ENCODE data around the gene KBTBD12. TPM values are rescaled to one million over a fixed set of nuclear protein-coding genes. Genes with fewer than 3 reads are reported as not detected.
A peak's percentile ranks its signal among the peaks of the same experiment; 100 is the strongest.

The KBTBD12 gene
- total and polyA plus RNA-seq, 2 of the 13 experiments (the other 11 are each of a cell fraction or from before 2014, with no cell fraction given), result not detected

DNA sequence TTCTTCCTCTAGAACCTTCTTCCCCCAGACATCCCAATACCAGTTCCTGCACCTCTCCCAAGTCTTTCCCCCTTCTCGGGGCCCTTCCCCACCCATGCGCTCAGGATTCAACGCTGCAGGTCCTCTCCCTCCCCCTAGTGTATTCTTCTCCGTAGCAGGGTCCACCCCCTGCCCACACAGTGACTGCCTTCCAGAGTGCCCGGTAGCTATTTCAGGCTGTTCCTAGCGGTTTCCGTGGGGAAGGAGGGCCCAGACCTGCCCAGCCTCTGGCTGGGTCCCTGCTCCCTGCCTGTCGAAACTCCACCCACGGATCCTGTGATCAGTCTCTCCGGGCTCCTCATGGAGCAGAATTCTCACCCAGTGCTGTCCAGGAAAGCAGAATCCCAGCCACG, 92.0 kb downstream of the KBTBD12 start:
- no peak for DNase-seq (ENCODE audit: low spot score)
- Histone ChIP-seq H3K9ac (ENCODE audit: insufficient read depth, low read depth, low read length) (no peak overlapping the region), H2AFZ (ENCODE audit: low read length) (peak overlapping the region; percentile 92), H3K36me3 (replicated peaks in 1 of 2; ENCODE audit: control insufficient read depth in 1 of 2, insufficient read depth in 2 of 2, low read length in 2 of 2) (no peaks in the 10 kb centered on the region), H4K20me1 (ENCODE audit: insufficient read depth, low read length) (no peaks in the 10 kb centered on the region), H3K4me2 (ENCODE audit: low read depth, low read length) (peak overlapping the region; percentile 91), H3K27ac (ENCODE audit: extremely low read length, insufficient read depth, low read length) (no peak overlapping the region), H3K4me3 (replicated peaks in 1 of 3; ENCODE audit: insufficient read depth in 1 of 3, low read depth in 2 of 3, low read length in 3 of 3) (peak overlapping the region; percentile 30 to 67 (median 50); a peak in 5 of 6 replicates), H3K27me3 (ENCODE audit: control insufficient read depth in 1 of 2, insufficient read depth in 2 of 2, low read length in 2 of 2) (peaks cover 0 to 14% of the 10 kb centered on the region in 2 experiments; a peak in 2 of 5 replicates), H3K4me1 (ENCODE audit: insufficient read depth, low read length) (peaks cover 35% of the 10 kb centered on the region), H3K9me3 (ENCODE audit: low read length) (no peaks in the 10 kb centered on the region), H3K79me2 (ENCODE audit: insufficient read depth, low read length) (no peaks in the 10 kb centered on the region)
- ChIA-PET POLR2A (interaction anchor here (1.4 kb wide), 1 partner anchor 29 kb away, joined by 6 read pairs; no protein-coding TSS in a partner anchor), CTCF (ENCODE audit: low intra/inter-chr PET ratio, low total read pairs) (no interaction called here)
- ATAC-seq, result peak; percentile 69
- WGBS (ENCODE audit: low lambda C conversion rate), result 21% methylated on average over 9 of the region's 11 CpGs
- FAIRE-seq, result no peak
- intact Hi-C loops (cut with micrococcal nuclease; ENCODE audit: unreplicated experiment), result no loop called here
- in situ Hi-C loops (cut with HindIII; ENCODE audit: extremely low pct_ligation_motif_present, low pct_unique_long_range_greater_than_20kb), result no loop called here
- no TSS peak for BruUV-seq (replicated peaks)
- TF ChIP-seq NONO (IDR thresholded peaks at IDR 0.05) (no peak), NONO (CRISPR knock-in tag; conservative IDR thresholded peaks at IDR 0.05) (no peak), ZFX (CRISPR knock-in tag; IDR thresholded peaks at IDR 0.05; ENCODE audit: low read depth) (peak; percentile 28; the same call in 1 of the 2 replicates), NPAS2 (CRISPR knock-in tag; IDR thresholded peaks at IDR 0.05; ENCODE audit: borderline replicate concordance) (no peak), ETV5 (CRISPR knock-in tag; IDR thresholded peaks at IDR 0.05; ENCODE audit: borderline replicate concordance) (no peak), ZNF674 (CRISPR knock-in tag; IDR thresholded peaks at IDR 0.05; ENCODE audit: low read depth) (no peak), SCMH1 (CRISPR knock-in tag; IDR thresholded peaks at IDR 0.05; ENCODE audit: borderline replicate concordance) (no peak), PRPF4 (IDR thresholded peaks at IDR 0.05; ENCODE audit: low read depth, low read length, poor library complexity, severe bottlenecking) (no peak), HDAC1 (CRISPR knock-in tag; IDR thresholded peaks at IDR 0.05) (0 out of 2 replicates have a peak, but pooled peaks have one; percentile 37), ZNF841 (CRISPR knock-in tag; IDR thresholded peaks at IDR 0.05; ENCODE audit: borderline replicate concordance) (no peak), DNMT1 (CRISPR knock-in tag; IDR thresholded peaks at IDR 0.05) (no peak), KMT2B (CRISPR knock-in tag; IDR thresholded peaks at IDR 0.05) (no peak), ZNF652 (CRISPR knock-in tag; IDR thresholded peaks at IDR 0.05; ENCODE audit: borderline replicate concordance, low read depth) (no peak), HDAC2 (CRISPR knock-in tag; IDR thresholded peaks at IDR 0.05) (no peak), SAFB2 (CRISPR knock-in tag; IDR thresholded peaks at IDR 0.05; ENCODE audit: borderline replicate concordance, low read depth) (no peak), DMAP1 (CRISPR knock-in tag; IDR thresholded peaks at IDR 0.05) (0 out of 2 replicates have a peak, but pooled peaks have one; percentile 14), POLR2G (IDR thresholded peaks at IDR 0.05; ENCODE audit: low read depth, low read length) (no peak), ZNF430 (CRISPR knock-in tag; IDR thresholded peaks at IDR 0.05) (no peak)
- TF ChIP-seq, protein P1, sequence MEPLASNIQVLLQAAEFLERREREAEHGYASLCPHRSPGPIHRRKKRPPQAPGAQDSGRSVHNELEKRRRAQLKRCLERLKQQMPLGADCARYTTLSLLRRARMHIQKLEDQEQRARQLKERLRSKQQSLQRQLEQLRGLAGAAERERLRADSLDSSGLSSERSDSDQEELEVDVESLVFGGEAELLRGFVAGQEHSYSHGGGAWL (CRISPR knock-in tag; IDR thresholded peaks at IDR 0.05), result no peak
- TF ChIP-seq, protein P2, sequence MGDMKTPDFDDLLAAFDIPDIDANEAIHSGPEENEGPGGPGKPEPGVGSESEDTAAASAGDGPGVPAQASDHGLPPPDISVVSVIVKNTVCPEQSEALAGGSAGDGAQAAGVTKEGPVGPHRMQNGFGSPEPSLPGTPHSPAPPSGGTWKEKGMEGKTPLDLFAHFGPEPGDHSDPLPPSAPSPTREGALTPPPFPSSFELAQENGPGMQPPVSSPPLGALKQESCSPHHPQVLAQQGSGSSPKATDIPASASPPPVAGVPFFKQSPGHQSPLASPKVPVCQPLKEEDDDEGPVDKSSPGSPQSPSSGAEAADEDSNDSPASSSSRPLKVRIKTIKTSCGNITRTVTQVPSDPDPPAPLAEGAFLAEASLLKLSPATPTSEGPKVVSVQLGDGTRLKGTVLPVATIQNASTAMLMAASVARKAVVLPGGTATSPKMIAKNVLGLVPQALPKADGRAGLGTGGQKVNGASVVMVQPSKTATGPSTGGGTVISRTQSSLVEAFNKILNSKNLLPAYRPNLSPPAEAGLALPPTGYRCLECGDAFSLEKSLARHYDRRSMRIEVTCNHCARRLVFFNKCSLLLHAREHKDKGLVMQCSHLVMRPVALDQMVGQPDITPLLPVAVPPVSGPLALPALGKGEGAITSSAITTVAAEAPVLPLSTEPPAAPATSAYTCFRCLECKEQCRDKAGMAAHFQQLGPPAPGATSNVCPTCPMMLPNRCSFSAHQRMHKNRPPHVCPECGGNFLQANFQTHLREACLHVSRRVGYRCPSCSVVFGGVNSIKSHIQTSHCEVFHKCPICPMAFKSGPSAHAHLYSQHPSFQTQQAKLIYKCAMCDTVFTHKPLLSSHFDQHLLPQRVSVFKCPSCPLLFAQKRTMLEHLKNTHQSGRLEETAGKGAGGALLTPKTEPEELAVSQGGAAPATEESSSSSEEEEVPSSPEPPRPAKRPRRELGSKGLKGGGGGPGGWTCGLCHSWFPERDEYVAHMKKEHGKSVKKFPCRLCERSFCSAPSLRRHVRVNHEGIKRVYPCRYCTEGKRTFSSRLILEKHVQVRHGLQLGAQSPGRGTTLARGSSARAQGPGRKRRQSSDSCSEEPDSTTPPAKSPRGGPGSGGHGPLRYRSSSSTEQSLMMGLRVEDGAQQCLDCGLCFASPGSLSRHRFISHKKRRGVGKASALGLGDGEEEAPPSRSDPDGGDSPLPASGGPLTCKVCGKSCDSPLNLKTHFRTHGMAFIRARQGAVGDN (CRISPR knock-in tag; IDR thresholded peaks at IDR 0.05), result peak; percentile 45; the same call in 1 of the 2 replicates
- TF ChIP-seq, protein P3, sequence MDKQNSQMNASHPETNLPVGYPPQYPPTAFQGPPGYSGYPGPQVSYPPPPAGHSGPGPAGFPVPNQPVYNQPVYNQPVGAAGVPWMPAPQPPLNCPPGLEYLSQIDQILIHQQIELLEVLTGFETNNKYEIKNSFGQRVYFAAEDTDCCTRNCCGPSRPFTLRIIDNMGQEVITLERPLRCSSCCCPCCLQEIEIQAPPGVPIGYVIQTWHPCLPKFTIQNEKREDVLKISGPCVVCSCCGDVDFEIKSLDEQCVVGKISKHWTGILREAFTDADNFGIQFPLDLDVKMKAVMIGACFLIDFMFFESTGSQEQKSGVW (CRISPR knock-in tag; IDR thresholded peaks at IDR 0.05; ENCODE audit: borderline replicate concordance), result no peak

All from HepG2 (cell line).